Middle frontal gyrus (tissue), 1 donor: ENCODE results near the gene SH2D3A.
"Not testable (repeated sequence)": the region's sequence is repeated elsewhere in the genome, so short reads cannot be mapped to it uniquely, and the experiment has no call there.

Source experiments
- DNase-seq: peaks from one replicate; pipeline ENCODE4 v3.0.0-alpha.2; 2015; ENCODE audit warnings: low spot score; ENCODE audit errors: extremely low spot score

Gene SH2D3A

DNA sequence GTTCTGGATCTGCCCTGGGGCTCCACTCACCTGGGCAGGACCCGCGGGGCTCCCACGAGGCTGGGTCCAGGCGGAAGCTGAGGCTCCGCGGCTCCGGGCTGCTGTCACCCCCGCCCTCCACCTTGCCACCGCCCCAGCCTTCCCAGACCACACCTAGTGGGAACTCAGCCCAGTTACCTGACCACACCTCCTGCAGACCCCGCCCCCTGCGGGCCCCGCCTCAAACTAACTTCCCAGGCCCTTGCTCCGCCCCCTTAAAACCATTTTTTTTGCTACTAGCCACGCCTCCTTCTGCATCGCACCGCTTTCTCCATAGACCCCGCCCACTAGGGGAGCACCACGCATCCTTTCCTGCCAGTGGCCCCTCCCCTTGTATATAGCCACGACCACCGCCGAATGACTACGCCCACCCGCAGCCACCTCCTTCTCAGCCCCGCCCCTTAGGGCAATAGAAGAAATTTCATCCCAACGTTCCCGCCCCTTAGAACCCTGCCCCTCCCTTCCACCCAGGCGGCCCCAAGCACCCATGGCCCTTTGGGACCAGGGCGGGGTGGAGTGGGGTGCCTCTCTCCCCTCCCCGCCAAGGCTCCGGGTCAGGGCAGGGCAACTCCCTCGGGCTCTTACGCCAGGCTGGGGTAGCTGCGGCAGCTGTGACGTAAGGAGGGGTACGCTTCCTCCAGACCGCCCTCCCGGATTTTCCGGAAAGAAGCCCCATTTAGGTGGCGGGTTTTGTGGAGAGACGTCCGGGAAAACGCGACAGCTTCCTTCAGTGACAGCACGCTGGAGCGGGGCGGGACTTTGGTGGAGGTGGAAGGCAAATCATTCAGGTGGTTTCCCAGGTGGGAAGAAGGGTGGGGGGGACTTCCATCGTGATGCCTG lies at the start of gene SH2D3A:
SH2D3A (minus strand) TSS at position 79 of the 879 bp plus-strand sequence. CDS start 3,687 bp downstream, outside the sequence.
- DNase-seq, result no peak

DNA sequence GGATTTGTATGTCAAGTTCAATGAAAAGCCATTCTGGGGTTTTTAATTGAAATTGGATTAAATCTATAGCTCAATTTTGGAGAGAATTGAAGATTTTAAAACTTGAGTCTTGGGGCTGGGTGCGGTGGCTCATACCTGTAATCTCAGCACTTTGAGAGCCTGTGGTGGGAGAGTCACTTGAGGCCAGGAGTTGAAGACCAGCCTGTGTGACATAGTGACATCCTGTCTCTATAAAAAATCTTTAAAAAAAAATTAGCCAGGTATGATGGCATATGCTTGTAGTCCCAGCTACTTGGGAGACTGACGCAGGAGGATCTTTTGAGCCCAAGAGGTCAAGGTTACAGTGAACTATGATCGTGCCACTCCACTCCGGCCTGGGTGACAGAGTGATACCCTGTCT lies 46.4 kb upstream of the SH2D3A start:
- no peak for DNase-seq

DNA sequence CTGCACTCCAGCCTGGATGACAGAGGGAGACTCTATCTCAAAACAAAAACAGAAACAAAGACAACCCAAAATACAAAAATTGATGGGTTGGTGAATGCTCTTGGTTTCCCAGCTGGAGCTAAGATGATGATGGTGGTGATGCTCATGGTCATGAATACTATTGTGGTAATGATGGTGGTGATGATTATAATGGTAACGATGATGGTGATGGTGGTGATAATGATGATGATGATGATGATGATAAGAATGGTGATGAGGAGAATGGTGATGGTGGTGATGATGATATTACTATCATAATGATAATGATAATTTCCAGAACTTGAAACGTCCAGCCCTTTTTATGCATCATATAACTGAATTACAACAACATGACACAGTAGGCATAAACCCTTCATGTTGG lies 45.4 kb upstream of the SH2D3A start:
- DNase-seq, result no peak

DNA sequence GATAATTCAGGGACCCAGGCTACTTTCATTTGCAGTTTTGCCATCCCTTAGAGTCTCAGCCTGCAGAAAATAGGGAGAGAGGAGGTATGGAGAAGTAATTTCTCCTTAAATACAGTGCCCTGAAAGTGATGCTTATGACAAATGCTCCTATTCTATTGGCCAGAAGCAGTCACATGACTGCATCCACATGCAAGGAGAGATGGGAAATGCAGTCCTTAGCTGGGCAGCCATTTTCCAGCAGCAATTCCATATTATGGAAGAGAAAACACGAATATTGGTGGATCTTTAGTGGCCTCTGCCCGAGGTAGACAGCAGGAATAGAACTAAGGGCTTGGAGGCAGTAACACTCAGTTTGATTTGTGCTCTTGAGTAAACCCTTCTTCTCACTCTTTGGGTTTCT lies 44.7 kb upstream of the SH2D3A start:
- DNase-seq, result no peak

DNA sequence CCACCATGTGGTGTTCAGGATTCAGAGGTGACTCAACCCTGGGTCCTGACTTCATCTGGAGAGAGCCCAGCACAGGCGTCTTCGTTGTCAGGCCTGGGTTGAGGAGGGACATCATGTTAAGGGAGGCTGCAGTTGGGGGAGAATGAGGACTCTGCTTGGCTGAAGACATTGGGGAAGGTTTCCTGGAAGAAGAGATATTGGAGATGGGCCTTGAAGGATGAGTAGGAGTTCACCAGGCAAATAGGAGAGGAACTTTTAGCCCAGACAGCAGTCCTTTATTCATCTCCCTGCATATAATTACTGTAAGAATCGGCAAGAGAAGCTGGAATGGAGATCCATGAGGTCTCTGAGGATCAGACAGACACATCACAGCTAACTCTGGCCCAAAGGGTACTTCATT lies 44.1 kb upstream of the SH2D3A start:
- no peak for DNase-seq

DNA sequence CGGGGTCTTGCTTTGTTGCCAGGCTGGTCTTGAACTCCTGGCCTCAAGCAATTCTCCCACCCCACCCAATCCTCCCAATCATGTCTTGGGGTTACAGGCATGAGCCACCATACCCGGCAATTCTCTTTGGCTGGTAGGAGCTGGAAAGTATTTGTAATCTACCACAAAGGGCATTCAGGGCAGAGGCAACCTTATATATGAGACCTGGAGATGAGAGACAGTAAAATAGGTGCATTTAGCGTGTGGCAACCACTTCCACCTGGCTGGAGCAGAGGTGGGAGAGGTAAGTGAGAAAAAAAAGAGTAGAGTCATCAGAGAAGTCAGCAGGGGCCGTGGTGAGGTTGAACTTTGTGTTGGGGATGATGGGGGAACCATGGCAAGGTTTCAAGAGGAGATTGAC lies 42.0 kb upstream of the SH2D3A start:
- DNase-seq, result no peak

DNA sequence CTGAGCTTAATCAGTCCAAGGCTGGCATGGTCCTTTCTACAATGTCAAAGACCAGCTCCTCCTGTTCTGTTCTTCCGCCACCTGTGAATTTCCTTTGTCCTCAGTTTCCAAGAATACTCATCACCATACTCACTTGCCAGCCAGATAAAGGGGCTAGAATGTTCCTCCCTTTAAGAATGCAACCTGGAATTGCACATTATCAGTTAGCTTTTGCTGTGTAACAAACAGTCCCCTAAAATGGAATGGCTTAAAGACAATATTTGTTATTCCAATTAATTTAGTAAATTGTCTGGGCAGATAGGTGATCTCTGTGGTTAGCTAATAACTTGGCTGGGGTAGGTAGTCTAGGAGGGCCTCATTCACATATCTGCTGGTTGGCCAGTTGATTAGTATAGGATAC lies 41.3 kb upstream of the SH2D3A start:
- no peak for DNase-seq

DNA sequence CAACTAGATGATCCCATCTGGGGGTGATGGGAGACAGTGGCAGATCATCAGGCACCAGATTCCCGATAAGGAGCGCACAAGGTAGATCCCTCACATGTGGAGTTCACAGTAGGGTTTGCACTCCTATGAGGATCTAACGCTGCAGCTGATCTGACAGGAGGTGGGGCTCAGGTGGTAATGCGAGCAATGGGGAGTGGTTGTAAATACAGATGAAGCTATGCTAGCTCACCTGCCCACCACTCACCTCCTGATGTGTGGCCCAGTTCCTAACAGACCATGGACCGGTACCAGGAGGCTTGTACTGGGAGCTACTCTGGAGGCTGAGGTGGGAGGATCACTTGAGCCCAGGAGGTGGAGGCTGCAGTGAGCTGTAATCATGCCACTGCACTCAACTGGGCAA lies 40.1 kb upstream of the SH2D3A start:
- no peak for DNase-seq

DNA sequence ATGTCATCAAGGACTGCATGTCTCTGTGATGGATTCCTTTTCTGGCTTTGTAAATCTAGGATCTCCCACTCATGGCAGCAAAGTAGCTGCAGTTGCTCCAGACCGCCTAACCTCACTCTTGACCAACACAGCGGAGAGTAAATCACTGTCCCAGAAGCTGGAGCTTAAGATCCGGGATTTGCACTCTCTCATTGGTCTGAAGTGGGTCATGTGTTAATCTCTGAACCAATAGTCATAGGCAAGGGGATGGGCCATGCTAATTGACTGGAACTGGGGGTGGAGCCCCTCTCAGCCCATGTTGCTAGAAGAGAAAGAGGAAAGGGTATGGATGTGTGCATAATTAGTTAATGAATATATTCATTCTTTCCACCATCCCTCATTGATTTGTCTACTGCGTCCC lies 39.3 kb upstream of the SH2D3A start:
- no peak for DNase-seq

DNA sequence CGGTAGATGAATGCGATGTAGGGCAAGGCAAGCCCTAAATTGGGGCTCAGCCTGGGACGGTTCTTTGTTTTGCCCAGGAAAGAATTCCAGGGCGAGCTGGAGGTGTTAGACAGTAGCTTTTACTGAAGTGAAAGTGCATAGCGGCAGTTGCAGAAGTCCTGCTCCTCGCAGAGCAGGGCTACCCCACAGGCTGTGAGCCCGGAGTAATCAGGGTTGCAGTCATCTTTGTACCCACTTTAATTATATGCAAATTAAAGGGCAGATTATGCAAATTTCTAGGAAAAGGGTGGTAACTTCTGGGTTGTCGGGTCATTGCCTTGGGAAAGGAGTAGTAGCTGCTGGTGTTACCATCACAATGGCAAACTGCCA lies 35.8 kb upstream of the SH2D3A start:
- DNase-seq, result no peak

DNA sequence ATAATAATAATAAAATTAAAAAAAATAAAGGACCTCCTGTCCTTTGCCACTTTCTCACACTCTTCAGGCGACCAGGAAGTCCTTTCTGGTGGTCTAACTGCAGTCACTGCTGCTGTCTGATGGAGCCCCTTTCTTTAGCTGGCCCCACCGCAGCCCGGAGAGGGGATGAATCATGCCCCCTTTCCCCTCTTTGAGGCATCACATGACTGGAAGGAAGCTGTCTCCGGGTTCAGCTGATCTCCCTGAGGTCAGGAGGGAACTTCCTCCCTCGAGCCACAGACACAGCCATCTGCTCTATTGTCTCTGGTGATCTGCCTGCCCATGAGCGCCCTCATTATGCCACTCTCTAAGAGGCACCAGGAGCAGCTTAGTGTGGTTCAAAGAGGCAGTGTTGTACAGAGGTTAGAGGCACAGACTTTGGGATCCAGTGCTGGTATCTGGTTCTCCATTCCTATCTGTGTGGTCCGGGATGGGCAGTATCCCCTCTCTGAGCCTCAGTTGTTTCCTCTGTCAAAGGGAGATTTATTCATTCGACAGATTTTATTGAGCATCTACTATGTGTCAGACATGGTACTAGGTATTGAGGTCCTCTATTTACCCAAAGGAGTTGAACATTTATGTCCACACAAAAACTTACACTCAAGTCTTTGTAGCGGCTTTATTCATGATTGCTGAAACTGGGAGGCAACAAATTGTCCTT lies 35.3 kb upstream of the SH2D3A start:
- no peak for DNase-seq

DNA sequence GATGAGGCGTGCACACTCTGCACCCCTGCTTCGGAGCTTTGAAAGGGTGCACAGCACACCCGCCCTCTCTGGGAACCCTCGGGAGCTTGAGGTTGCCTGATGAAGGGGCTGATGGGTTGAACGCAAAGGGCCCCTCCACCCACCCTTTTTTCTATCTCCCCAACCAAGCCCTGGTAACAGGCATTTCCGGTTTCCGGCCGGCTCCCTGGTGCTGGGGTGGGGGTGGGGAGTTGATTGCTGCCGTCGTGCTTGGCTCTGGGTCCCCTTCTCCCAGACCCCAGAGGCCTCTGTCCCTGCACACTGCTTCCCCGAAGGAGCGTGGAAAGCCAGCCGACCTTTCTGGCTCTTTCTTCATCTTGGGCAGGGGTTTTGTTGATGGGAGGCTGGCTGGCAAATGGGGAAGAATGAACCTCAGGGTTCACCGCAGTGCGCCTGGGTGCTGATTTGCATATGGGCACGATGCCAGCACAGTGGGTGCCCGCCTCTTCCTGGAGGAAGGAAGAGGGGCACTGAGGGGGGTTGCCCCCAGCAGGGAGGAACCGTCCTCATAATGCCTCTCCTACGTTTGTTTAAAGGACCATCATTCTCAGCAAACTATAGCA lies 34.4 kb upstream of the SH2D3A start:
- DNase-seq, result no peak

DNA sequence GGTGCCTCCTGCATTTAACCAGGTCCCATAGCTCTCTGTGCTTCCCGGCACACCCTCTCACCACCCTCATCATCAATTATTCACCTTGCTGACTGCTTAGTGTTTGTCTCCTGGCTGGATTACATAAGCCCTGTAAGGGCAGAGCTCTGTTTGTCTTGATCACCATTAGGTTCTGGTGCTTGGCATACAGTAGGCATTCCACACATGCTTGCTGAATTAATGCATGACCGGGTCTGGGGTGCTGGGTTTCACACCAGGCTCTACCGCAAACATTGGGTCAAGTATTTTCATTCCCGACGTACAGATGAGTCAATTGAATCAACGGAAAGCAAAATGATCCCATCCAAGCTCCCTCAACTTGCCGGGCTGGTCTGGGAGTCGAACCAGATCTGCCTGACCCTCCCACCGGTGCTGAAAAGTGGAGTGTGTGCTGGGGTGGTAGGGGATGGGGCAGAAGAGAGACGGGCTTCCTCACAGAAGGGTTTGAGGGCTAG lies 33.8 kb upstream of the SH2D3A start:
- no peak for DNase-seq

DNA sequence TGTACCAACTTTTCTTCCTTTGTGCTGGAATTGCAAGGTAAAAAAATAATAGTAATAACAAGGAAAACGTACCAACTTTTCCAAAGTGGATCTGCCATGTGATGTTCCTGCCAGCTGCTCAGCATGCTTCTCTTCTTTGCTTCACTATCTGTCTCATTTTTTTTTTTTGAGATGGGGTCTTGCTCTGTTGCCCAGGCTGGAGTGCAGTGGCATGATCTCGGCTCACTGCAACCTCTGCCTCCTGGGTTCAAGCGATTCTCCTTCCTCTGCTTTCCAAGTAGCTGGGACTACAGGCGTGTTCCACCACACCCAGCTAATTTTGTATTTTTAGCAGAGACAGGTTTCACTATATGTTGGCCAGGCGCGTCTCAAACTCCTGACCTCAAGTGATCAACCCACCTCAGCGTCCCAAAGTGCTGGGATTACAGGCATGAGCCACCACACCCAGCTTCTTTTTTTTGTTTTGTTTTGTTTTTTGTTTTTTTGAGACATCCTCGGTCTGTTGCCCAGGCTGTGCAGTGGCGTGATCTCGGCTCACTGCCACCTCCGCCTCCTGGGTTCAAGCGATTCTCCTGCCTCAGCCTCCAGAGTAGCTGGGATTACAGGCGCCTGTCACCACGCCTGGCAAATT lies 33.0 kb upstream of the SH2D3A start:
- not testable (repeated sequence) for DNase-seq

DNA sequence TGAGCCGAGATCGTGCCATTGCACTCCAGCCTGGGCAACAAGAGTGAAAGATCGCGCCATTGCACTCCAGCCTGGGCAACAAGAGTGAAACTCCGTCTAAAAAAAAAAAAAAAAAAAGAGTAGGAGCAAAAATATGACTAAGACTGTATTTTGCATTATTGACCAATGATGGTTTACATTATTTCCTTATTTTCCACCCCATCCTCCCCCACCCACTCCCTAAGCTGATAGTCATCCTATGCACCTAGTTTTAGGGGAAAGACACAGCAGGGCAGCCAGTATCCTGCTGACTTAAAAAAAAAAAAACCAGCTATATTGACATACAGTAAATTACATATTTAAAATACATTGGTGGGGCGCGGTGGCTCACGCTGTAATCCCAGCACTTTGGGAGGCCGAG lies 30.4 kb upstream of the SH2D3A start:
- no peak for DNase-seq

DNA sequence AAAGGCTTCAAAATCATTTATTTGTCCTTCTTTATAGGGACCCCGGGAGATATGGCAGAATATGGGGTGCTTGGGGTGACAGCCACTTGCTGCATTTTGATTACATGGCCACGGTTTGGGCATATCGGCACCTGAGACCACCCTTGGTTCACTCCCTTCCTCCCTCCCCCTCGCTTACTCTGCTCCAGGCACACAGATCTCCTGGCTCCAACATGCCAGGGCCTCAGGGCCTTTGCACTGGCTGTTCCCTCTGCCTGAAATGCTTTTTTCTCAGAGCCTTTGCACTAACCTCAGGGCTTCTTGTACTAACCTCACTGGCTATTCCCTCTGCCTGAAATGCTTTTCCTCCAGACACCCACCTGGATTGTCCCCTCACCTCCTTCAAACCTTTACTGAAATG lies 29.0 kb upstream of the SH2D3A start:
- DNase-seq, result no peak

DNA sequence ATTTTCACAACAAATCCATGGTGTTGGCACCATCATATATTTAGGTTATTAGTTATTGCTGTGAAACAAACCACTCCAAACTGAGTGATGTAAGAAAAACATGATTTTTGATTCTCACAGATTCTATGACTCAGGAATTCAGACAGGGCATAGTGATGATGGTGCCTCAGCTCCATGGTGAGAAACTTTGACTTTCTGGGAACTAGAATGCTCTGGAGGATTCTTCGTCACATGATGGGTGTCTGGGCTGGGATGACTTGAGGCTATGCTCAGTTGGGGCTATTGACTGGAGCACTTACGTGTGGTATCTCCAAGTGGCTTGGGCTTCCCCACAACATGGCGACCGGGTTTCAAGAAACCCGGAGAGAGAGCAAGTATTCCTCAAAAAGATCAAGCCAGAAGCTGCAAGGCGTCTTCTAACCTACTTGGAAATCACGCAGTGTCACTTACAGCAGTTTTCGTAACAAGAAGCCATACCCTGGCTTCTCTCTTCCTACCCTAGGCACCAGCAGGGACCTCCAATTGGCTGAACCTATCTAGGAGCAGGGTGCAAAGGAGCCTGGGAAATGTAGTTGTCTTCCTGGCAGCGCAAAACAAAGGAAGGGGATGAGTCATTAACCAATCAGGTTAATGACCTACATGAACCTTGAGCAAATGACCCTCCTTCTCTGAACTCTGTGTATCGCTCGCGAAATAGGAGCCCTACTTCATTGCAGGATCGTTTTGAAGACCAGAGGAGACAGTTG lies 27.6 kb upstream of the SH2D3A start:
- no peak for DNase-seq

DNA sequence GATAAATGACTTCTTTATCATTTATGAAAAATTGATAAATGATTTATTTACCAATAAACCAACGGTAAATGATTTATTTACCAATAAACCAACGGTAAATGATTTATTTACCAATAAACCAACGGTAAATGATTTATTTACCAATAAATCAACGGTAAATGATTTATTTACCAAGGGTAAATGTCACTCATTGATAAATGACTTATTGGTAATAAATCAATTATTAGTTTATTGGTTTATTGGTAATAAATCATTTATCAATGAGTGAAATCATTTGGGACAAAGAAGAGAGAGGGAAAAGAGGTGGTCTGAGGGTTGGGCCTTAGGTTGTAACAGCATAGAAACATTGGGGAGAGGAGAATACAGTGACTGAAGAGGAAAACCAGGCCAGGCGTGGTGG lies 26.7 kb upstream of the SH2D3A start:
- no peak for DNase-seq

DNA sequence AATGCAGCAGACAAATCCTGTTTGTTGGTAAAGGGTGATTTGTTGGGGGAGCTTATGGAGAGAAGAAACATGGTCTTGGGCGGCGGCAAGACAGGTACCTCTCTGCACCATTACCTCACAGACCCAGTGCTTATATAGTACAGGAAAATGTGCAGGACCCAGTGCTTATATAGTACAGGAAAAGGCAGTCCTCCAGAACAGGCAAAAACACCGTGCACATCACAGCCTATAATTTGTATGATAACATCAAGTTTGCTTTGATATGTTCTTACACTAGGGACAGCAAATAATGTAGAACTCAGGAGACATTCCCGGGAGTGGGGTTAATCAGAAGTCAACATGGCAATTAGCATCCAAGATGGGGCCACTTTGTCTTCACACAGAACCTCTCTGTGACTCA lies 26.2 kb upstream of the SH2D3A start:
- no peak for DNase-seq

DNA sequence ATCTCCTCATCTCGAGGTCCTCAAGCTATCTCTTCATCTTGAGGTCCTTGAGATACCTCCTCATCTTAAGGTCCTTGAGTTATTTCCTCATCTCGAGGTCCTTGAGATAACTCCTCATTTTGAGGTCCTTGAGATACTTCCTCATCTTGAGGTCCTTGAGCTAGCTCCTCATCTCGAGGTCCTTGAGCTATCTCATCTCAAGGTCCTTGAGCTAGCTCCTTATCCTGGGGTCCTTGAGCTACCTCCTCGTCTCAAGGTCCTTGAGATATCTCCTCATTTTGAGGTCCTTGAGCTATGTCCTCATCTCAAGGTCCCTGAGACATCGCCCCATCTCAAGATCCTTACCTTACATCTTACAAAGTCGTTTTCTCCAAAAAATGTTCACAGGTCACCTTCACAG lies 24.0 kb upstream of the SH2D3A start:
- DNase-seq, result no peak
